Nucleus accumbens (tissue), 56 donors: ENCODE data around the gene ACOX2.

ENCODE experiments used
- DNase-seq, 56 donors: peaks; one replicate each; lab custom pipeline; 2025; lab: John Stamatoyannopoulos, UW

Gene ACOX2

DNA sequence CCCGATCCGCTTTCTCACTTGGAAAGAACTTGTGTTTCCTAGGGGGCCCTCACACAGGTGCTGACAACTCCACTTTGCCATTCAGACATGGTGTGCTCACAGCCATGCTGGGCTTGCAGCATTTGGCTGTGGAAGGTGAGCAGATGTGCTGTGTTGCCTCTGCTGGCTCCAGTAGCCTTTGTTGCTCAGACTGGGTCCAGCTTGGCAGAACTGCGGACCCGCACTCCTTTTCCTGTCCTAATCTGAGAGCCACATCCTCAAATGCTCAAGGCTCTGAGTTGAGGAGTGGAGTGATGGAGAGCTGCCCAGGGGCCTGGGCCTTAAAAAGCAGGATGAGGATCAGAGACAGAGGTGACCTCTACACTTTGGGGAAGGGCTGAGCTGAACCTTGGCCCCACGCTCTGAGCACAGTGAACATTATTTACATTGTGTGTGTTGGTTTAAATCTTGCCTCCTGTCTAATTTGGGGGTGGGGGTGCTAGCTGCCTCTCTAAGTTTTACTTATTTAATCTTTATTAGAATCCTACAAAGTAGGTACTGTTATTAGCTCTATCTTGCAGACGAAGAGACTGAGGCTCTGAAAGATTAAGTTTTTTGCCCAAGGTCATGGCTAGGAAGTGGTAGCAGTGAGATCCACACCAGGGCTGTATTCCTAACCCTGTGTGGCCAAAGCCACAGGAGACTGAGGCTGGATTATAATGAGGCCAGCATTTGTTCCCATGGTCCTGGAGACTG, 17.2 kb downstream of the ACOX2 start:
- no peak for DNase-seq

GRCh38 chr3:58518291-58518789, 18.6 kb downstream of the ACOX2 start:
- no peak for DNase-seq

DNA sequence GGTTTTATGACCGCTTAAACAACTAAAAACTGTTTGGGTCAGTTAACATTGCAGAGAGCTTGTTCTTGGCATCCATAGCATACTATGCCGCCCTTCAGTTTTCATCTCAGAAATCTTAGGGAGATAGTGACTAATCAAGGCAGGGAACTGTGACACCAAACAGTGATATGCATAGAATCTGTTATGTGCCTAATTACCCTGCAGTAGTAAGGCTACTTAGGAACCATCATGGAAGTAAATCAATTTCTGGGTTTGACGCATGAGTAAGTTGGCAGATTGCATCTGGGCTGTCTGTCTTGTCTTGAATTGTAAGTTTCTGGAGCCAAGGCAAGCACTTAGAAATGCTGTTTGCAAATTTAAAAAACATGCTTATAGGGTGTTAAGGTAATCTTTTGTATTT, 22.6 kb downstream of the ACOX2 start:
- no peak for DNase-seq

DNA sequence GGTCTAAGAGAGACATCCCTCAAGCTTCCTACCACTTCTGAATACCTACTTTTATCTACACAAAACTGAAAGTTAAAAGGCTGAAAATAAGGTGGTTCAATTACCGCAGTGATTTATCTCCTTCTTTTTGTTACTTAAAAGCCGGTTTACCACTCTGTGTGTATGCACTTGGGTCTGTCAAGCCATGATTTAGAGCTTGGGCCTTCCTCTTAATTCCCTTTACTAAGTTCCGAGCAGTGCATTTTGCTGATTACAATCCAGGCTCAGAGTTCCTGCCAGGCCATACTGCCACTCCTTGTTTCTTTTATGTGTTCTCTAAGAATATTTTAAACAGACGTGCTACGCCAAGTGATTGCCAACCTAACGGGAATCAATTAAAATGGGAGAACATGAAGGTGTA, 28.6 kb downstream of the ACOX2 start:
- no peak for DNase-seq

DNA sequence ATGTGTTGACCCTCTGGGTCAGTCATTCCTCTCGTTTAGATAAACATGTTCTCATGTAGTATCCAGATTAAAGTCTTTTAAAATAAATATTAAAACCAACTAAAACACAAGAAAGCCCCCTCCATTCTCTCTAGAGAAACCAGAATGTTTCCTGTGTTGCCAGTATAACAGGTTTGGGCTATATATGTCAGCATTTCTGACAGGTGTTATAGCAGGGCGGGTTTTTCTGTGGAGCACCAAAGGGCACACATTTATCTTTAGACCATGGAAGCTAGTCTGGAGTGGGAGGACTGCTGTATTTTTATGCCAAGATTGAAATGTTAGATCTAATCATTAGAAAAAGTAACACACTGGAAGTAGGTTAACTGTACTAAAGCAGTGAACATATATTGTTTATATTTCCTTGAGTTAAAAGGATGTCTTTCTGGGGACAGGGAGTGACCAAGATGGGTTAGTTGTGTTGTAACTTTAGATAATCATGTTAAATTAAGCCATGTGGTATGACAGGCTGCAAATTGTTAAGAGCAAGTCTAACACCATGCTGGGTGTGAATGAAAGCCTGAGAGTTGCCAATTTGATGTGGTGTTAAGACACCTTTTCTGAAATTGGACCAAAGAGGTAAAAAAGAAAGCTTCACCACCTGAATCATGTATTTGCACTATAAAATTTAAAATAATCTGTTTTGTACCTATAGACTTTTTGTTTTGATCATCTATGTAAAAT, 29.5 kb downstream of the ACOX2 start:
- no peak for DNase-seq

- DNase-seq, result no peak
Observed at GRCh38 chr3:58502872-58503271, 34.1 kb downstream of the ACOX2 start.

DNA sequence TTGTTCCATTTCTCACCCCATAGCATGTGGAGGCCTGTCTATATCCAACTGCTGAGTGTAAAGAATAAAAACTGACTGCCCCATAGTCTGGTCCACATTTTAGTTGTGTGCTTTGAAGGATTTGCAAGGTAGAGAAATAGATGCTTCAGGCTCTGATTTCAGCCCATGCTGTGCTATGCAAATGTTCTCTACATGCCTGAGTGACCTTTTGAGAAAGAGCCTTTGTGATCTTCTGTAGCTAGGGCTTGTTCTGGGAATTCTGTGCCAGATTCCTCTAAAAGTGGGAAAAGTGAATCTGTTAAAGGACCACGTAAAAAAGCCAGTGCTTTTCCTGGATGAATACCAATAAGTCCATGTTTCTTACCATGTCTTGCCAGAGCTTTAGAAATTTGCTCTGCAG, 39.9 kb downstream of the ACOX2 start:
- DNase-seq, result peak in 2 of 56 donors; percentile 9 to 19

DNA sequence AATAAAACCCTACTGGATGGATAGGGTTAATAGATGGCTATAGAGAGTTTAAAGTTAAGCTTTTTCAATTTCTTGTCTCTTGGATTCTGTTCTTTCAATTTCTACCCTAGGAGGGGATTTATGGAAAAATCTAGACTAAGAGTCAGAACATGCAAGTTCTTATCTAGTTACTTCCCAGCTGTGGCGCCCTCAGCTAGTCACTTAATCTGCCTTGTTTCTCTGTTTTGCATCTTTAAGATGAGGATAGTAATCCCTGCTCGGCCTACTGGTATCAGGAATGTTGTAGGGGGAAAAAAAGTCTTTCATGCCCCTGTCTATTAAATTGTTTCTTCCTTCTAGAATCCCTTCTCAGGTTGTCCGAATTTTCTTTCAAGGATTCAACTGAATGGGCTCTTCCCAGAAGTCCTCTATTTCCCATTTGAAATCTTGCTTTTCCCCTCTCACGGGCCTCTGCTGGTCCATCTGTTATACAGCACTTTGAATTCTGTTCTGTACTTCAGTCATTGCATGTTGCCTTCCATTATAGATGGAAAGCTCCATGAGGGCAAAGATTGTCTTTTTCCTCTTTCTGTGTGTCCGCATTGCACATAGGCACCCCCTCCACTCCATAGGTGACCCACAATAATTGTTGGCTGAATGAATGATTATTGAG, 40.7 kb downstream of the ACOX2 start:
- no peak for DNase-seq

- no peak for DNase-seq
Observed at GRCh38 chr3:58495101-58495500, 41.9 kb downstream of the ACOX2 start.

DNA sequence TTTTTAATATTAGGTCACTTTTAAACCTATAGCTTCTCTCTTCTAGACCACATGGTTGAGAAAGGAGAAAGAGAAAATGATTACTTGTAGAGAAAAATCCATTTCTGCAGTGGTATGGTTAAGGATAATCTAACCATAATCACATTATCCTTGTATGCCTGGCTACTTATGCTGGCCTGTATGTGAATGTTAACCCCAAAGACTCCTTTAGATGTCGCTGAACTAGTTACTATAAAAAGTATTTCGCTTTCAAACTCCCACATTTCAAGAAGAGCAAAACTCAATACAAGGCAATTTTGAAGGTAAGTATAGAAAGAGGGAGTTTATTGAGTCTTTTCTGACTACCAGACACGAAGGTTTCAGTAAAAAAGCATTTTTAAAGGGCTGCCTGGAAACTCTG, 42.9 kb downstream of the ACOX2 start:
- DNase-seq, result no peak

GRCh38 chr3:58492494-58492905, 44.5 kb downstream of the ACOX2 start:
- peak in 3 of 56 donors; percentile 39 to 47 (median 43) for DNase-seq

DNA sequence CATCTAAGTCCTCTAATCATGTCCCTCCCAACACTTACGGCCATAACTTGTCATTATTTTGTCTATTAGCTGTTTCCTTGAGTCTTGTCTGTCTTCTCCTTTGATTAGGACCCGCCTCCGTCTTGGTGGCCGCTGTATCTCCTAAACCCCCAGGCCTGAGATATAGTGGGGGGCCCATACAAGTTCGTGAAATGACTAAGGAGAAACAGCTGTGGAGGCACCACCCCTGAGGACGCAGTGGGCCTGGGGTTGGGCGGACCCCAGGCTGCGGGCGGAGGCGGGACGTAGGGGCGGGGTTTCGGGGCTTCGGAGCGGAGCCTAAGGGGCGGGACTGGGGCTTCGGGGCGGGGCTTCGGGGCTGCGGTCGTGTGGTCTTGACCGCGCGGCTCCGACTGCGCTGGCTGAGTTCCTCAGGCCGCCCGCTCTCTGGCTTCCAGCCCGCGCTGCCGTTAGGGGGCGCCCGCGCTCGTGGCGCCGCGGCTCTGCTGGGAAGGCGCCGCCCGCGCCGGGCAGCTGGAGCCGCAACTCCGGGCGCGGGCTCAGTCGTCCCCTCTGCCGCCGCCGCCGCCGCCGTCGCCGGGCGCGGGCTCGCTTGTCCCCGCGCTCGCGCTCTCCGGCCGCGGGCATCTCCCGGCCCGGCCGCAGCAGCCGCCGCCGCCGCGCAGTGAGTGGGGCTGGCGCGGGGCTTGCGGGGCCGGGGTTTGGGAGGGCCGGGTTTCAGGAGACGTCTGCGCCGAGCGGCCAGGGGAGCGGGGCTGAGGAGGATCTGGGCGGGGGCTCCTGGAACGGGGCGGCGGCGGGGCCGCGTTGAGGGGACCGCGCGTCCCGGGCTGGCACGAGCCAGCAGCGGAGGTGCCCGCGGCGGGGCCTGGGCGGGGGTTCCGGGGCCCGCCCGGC, 45.2 kb downstream of the ACOX2 start, which contains the start of gene KCTD6:
TSS of gene KCTD6 (plus strand) at position 591 of the 897 bp plus-strand sequence. CDS start 6,660 bp downstream, outside the sequence.
- DNase-seq, result peak in 55 of 56 donors; percentile 34 to 94 (median 82)

DNA sequence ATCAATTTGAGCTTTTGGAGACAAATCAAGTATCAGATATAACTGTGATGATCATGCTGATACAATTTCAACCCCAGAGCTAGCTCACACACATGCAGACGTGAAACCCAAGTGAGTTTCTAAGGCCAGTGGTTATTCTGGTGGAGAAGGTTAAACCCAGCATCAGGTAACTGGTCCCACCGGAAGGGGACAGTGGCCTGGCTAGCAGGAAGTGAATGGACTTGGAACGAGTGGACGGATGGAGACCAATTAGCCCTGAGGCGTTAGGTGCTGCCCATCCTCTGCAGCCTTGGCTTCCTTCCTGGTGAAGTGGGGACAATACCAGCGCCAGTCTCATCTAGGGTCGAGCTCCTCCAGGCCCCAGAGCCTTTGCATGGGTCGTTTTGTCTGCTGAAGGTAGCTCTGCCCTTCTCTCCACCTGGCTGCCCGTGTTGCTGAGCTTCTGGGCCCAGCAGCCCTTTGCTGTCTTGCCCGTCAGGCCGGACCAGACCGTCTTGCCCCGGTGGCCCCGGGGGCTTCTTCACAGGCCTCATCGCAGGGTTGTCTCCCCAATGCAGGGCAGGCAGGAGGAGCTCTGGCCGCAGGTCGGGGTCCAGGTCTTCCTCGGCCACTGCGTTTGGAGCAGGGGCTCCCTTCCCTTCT, 46.0 kb downstream of the ACOX2 start:
- DNase-seq, result peak in 7 of 56 donors; percentile 18 to 52 (median 49)

- DNase-seq, result no peak
Observed at GRCh38 chr3:58488967-58489366, 48.0 kb downstream of the ACOX2 start.

DNA sequence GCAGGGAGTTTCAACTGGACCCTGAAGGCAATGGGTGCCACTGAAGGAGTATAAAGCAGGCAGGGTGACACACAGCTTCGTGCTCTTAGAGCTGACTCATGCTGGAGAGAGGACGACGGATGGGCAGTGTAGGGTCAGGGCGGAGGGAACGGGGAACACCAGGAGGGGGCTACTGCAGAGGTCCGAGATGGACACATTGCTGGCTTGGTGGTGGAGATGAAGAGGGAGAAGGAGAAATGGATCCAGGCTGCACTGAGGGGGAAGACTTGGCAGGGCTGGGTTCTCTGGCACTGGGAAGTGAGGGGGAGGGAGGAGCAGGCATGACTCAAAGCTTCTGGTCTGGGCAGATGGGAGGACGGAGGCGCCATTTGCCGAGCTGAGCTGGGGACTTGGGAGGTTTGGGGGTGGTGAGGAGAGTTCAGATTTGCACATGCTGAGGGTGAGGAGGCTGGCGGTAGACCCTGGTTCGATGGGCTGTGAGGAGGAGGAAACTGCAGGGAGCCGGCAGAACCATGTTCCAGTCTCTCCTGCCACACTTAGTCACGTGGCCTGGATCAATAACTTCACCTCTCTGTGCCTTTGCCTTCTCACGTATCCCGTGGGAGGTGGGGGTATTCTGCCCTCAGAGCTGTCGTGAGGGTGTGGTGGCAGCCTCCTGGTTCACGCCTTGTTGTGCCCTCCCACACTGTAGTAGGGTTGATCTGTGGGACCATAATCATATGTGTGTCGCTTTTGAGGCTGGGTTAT, 49.7 kb downstream of the ACOX2 start:
- peak in 14 of 56 donors; percentile 4 to 59 (median 23) for DNase-seq

GRCh38 chr3:58485801-58486435, 51.1 kb downstream of the ACOX2 start:
- no peak for DNase-seq

DNA sequence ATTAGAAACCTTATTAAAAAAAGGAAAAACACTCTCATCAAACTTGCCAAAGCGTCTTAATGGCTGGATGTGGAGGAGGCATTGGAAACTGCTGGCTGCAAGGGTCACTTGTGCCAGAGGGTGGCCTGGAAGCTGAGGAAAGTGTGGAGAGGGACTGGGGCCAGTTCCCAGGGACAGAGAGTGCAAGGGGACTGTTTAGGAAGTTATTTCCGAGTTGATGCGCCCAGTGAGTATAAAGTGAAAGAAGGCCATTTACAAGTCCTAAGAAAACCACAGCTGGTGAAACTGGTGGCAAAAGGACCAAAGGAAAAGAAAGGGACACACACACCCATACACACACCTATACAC, 52.3 kb downstream of the ACOX2 start:
- peak in 3 of 56 donors; percentile 11 for DNase-seq

DNA sequence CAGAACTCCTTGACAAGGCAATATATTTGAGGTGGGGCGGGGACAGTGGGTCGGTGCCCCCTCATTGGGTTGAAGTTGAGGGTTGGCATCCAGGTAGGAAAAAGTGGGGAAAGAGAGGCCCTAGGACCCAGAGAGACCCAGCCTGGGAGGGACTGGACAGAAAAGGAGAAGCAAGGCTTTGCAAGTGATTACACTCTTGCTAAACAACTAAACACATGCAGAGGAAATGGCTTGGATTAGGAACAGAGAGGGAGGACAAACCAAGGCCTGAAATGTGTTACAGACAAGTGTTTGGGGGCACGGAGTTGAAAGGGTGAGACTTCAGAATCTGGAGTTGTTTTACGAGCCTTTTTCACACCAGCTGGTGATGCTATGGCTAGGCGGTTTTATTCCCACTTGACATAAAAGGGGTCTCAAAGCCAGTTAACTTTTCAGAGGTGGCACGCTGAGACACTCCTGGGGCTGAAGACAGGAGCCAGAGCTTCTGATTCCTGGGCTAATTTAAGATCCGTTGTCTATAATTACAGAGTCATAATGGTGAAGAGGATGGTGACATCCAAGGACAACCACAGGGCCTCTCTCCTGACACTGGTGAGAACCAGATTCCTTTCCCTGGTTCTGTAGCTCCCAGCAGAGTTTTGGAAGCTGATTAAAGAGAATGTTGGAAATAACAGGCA, 52.8 kb downstream of the ACOX2 start:
- no peak for DNase-seq
